OCI-LY3 (cell line): ENCODE data around the gene CHN1.

Source experiments
- CTCF ChIP-seq: fragments of 200-600, 300-600 bp; sonication (generic); IDR thresholded peaks from 2 replicates; pipeline ENCODE4 v1.5.1; 2014; ENCODE audit warnings: antibody characterized with exemption, low read length, low read depth
- EZH2phosphoT487 ChIP-seq: fragments of 200-600 bp; shearing (Covaris generic); IDR thresholded peaks from 2 replicates; pipeline ENCODE4 v1.6.1; 2018; ENCODE audit warnings: antibody characterized with exemption, mixed run types, low read depth

GRCh38 chr2:174761837-174762236 is 243.3 kb downstream of the CHN1 start:
- TF ChIP-seq CTCF: no peak
- no peak for TF ChIP-seq EZH2phosphoT487
